WTC11 (cell line): ENCODE measurements around the gene WNT11. TPM values are rescaled to one million over a fixed set of nuclear protein-coding genes. Genes with fewer than 3 reads are reported as not detected.

Experiments used
- ATAC-seq: fragments of 200-7000 bp; cut with Tn5 transposase; 2 replicates; pipeline ENCODE4 v1.10.0; 2021; ENCODE audit warnings: mild to moderate bottlenecking, moderate library complexity
- CTCF ChIA-PET: fragments of 300-600 bp; sonication (Branson Sonifier 250); formaldehyde crosslinking; loops from one replicate; lab custom pipeline; 2021; ENCODE audit warnings: antibody characterized with exemption; lab: Charles Lee
- POLR2A ChIA-PET: fragments of 350-600 bp; sonication (Branson Sonifier 250); formaldehyde crosslinking; loops from one replicate; lab custom pipeline; 2021; ENCODE audit warnings: antibody characterized with exemption; lab: Charles Lee
- DNase-seq: peaks from one replicate; pipeline ENCODE4 v3.0.0; 2021; ENCODE audit warnings: low spot score
- H3K27ac Mint-ChIP-seq: 2 replicates; pipeline ENCODE4 v1.8.0; 2021; ENCODE audit warnings: mixed read lengths
- H3K27me3 Mint-ChIP-seq: 2 replicates; pipeline ENCODE4 v1.8.0; 2021; ENCODE audit warnings: low read depth, mild to moderate bottlenecking, moderate library complexity, mixed read lengths
- H3K36me3 Mint-ChIP-seq: 2 replicates; pipeline ENCODE4 v1.8.0; 2021; ENCODE audit warnings: mixed read lengths
- H3K4me1 Mint-ChIP-seq: 2 replicates; pipeline ENCODE4 v1.8.0; 2022; ENCODE audit warnings: mixed read lengths
- H3K4me3 Mint-ChIP-seq: 2 replicates; pipeline ENCODE4 v1.8.0; 2021; ENCODE audit warnings: mild to moderate bottlenecking, moderate library complexity, mixed read lengths
- H3K9me3 Mint-ChIP-seq: 2 replicates; pipeline ENCODE4 v1.8.0; 2021; ENCODE audit warnings: mixed read lengths
- CBFB ChIP-seq: sonication (generic); formaldehyde crosslinking; IDR thresholded peaks from 2 replicates; pipeline ENCODE4 v1.8.1; 2022; ENCODE audit warnings: mild to moderate bottlenecking, low read depth, missing genetic modification reagents
- ETV6 ChIP-seq: sonication (generic); formaldehyde crosslinking; IDR thresholded peaks from 2 replicates; pipeline ENCODE4 v1.8.1; 2022; ENCODE audit warnings: mild to moderate bottlenecking, missing genetic modification reagents
- NFE2L1 ChIP-seq: sonication (generic); formaldehyde crosslinking; IDR thresholded peaks from 2 replicates; pipeline ENCODE4 v1.8.1; 2023; ENCODE audit warnings: missing genetic modification reagents
- RORB ChIP-seq: fragments of 250-450 bp; sonication (Bioruptor Pico); IDR thresholded peaks from 2 replicates; pipeline ENCODE4 v1.9.0; 2021; ENCODE audit warnings: mild to moderate bottlenecking
- SMAD3 ChIP-seq: sonication (generic); formaldehyde crosslinking; IDR thresholded peaks from 2 replicates; pipeline ENCODE4 v1.8.0; 2022; ENCODE audit warnings: missing genetic modification reagents, mild to moderate bottlenecking, borderline replicate concordance
- TP53 ChIP-seq: sonication (generic); formaldehyde crosslinking; IDR thresholded peaks from 2 replicates; pipeline ENCODE4 v1.8.1; 2023; ENCODE audit warnings: mild to moderate bottlenecking, missing genetic modification reagents
- ZNF219 ChIP-seq: sonication (generic); formaldehyde crosslinking; IDR thresholded peaks from 2 replicates; pipeline ENCODE4 v1.8.0; 2023; ENCODE audit warnings: missing genetic modification reagents, mild to moderate bottlenecking, borderline replicate concordance
- ZNF263 ChIP-seq: sonication (generic); formaldehyde crosslinking; IDR thresholded peaks from 2 replicates; pipeline ENCODE4 v1.8.1; 2022; ENCODE audit warnings: low read depth, mild to moderate bottlenecking, moderate library complexity, missing genetic modification reagents
- ZNF396 ChIP-seq: fragments of 250-450 bp; sonication (Bioruptor Pico); IDR thresholded peaks from 2 replicates; pipeline ENCODE4 v1.8.0; 2021; ENCODE audit warnings: mild to moderate bottlenecking, moderate library complexity, borderline replicate concordance
- ZNF423 ChIP-seq: fragments of 250-450 bp; sonication (Bioruptor Pico); IDR thresholded peaks from 2 replicates; pipeline ENCODE4 v2.1.2; 2022; ENCODE audit warnings: mild to moderate bottlenecking, moderate library complexity
- total RNA-seq: library from RNA; stranded (reverse); gene quantifications from 3 replicates; pipeline ENCODE4 v1.2.3, GENCODE V29; 2021
- TF ChIP-seq, protein P1 (sequence below): sonication (generic); formaldehyde crosslinking; IDR thresholded peaks from 2 replicates; pipeline ENCODE4 v1.8.1; 2023; ENCODE audit warnings: mild to moderate bottlenecking, moderate library complexity, missing genetic modification reagents
- TF ChIP-seq, protein P2 (sequence below): fragments of 250-450 bp; sonication (Bioruptor Pico); IDR thresholded peaks from 2 replicates; pipeline ENCODE4 v2.1.2; 2022; ENCODE audit warnings: mild to moderate bottlenecking, moderate library complexity
- TF ChIP-seq, protein P3 (sequence below): sonication (generic); formaldehyde crosslinking; IDR thresholded peaks from 2 replicates; pipeline ENCODE4 v1.8.1; 2023; ENCODE audit warnings: mild to moderate bottlenecking, missing genetic modification reagents, borderline replicate concordance
- TF ChIP-seq, protein P4 (sequence below): sonication (generic); formaldehyde crosslinking; IDR thresholded peaks from 2 replicates; pipeline ENCODE4 v1.8.0; 2022; ENCODE audit warnings: mild to moderate bottlenecking, missing genetic modification reagents
- TF ChIP-seq, protein P5 (sequence below): sonication (generic); formaldehyde crosslinking; IDR thresholded peaks from 2 replicates; pipeline ENCODE4 v1.8.0; 2022; ENCODE audit warnings: mild to moderate bottlenecking, missing genetic modification reagents

Gene WNT11
- total RNA-seq, 1 experiment from 2014 or later: 0.79 TPM

DNA sequence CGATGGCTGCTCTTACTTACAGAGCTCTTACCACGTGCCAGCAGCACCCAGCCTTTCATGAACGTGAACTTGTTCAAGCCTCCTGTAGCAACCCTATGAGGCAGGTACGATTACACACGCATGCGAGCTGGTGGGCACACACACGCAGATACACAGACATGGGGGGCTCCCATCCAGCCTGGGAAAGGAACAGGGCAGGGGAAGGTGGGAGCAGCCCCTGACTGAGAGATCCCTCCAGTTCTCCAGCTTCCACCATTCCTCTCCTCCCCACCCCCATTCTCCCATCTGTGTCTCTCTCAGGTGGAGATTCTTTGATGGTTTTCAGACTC lies 37.6 kb upstream of the WNT11 start (continued):
- TF ChIP-seq, protein P1, sequence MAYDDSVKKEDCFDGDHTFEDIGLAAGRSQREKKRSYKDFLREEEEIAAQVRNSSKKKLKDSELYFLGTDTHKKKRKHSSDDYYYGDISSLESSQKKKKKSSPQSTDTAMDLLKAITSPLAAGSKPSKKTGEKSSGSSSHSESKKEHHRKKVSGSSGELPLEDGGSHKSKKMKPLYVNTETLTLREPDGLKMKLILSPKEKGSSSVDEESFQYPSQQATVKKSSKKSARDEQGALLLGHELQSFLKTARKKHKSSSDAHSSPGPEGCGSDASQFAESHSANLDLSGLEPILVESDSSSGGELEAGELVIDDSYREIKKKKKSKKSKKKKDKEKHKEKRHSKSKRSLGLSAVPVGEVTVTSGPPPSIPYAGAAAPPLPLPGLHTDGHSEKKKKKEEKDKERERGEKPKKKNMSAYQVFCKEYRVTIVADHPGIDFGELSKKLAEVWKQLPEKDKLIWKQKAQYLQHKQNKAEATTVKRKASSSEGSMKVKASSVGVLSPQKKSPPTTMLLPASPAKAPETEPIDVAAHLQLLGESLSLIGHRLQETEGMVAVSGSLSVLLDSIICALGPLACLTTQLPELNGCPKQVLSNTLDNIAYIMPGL: no peak
- TF ChIP-seq ZNF423 (CRISPR knock-in tag): no peak
- TF ChIP-seq ZNF263: no peak
- no peak for TF ChIP-seq ZNF396 (CRISPR knock-in tag)
- TF ChIP-seq, protein P2, sequence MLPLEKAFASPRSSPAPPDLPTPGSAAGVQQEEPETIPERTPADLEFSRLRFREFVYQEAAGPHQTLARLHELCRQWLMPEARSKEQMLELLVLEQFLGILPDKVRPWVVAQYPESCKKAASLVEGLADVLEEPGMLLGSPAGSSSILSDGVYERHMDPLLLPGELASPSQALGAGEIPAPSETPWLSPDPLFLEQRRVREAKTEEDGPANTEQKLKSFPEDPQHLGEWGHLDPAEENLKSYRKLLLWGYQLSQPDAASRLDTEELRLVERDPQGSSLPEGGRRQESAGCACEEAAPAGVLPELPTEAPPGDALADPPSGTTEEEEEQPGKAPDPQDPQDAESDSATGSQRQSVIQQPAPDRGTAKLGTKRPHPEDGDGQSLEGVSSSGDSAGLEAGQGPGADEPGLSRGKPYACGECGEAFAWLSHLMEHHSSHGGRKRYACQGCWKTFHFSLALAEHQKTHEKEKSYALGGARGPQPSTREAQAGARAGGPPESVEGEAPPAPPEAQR (CRISPR knock-in tag): no peak
- TF ChIP-seq ETV6: no peak
- TF ChIP-seq, protein P3, sequence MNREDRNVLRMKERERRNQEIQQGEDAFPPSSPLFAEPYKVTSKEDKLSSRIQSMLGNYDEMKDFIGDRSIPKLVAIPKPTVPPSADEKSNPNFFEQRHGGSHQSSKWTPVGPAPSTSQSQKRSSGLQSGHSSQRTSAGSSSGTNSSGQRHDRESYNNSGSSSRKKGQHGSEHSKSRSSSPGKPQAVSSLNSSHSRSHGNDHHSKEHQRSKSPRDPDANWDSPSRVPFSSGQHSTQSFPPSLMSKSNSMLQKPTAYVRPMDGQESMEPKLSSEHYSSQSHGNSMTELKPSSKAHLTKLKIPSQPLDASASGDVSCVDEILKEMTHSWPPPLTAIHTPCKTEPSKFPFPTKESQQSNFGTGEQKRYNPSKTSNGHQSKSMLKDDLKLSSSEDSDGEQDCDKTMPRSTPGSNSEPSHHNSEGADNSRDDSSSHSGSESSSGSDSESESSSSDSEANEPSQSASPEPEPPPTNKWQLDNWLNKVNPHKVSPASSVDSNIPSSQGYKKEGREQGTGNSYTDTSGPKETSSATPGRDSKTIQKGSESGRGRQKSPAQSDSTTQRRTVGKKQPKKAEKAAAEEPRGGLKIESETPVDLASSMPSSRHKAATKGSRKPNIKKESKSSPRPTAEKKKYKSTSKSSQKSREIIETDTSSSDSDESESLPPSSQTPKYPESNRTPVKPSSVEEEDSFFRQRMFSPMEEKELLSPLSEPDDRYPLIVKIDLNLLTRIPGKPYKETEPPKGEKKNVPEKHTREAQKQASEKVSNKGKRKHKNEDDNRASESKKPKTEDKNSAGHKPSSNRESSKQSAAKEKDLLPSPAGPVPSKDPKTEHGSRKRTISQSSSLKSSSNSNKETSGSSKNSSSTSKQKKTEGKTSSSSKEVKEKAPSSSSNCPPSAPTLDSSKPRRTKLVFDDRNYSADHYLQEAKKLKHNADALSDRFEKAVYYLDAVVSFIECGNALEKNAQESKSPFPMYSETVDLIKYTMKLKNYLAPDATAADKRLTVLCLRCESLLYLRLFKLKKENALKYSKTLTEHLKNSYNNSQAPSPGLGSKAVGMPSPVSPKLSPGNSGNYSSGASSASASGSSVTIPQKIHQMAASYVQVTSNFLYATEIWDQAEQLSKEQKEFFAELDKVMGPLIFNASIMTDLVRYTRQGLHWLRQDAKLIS (CRISPR knock-in tag): no peak
- no peak for TF ChIP-seq RORB (CRISPR knock-in tag)

DNA sequence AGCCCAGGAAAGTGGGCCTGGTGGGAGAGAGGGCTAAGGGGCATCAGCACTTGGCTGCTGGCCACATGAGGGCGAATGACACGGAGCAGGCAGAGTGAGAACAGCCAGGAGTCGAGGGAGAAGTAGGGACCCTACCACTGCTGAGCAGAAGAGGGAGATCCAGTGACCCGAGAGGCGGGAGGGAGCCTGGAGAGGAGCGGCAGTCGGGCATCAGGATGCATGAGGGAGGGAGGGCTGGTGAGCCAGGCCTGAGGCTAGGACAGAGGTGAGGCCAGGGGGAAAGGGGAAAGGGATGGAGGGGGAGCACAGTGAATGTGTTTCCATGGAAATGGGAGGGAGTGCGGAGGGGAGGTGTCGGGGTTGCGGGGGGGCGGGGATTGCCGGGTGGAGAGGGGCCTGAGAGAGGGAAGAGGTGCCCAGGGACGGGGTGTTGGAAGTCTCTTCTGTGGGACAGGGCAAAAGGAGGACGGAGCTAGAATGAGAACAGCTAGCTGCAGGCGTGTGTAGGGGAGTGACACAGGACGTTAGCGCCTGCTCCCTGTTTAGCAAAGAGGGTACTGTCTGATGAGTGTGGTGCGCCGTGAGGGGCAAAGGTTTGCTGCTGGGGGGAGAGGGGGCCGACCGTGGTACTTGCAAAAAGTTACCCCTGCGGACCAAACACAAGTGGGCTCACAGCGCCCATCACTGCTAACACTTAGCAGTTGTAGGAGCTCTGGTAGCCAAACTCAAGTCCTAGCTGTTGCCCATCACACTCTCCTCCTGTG lies 37.1 kb upstream of the WNT11 start:
- CTCF ChIA-PET: interaction anchor here (0.7 to 2.9 kb wide), 11 partner anchors 9 to 91 kb away, joined by 3 to 48 read pairs (median 4); partner anchors contain the start of gene WNT11
- H3K4me1 Mint-ChIP-seq: peaks cover 21% of the 10 kb centered on the region
- H3K9me3 Mint-ChIP-seq: no peaks in the 10 kb centered on the region
- H3K27me3 Mint-ChIP-seq: peaks cover 34% of the 10 kb centered on the region
- H3K4me3 Mint-ChIP-seq: peak overlapping the region; percentile 62
- peak; percentile 79 for ATAC-seq
- H3K27ac Mint-ChIP-seq: no peak overlapping the region
- DNase-seq: peak; percentile 64
- no peaks in the 10 kb centered on the region for H3K36me3 Mint-ChIP-seq
- POLR2A ChIA-PET: interaction anchor here (0.6 to 0.9 kb wide), 2 partner anchors 203 to 478 kb away, joined by 3 to 4 read pairs; no protein-coding TSS in a partner anchor
- 0 out of 2 replicates have a peak, but pooled peaks have one; percentile 52 for TF ChIP-seq TP53 (CRISPR knock-in tag)
- TF ChIP-seq, protein P3 (CRISPR knock-in tag): no peak
- 0 out of 2 replicates have a peak, but pooled peaks have one; percentile 42 for TF ChIP-seq CBFB (CRISPR knock-in tag)
- TF ChIP-seq, protein P4, sequence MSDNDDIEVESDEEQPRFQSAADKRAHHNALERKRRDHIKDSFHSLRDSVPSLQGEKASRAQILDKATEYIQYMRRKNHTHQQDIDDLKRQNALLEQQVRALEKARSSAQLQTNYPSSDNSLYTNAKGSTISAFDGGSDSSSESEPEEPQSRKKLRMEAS: 0 out of 2 replicates have a peak, but pooled peaks have one; percentile 58
- TF ChIP-seq NFE2L1 (CRISPR knock-in tag): 0 out of 2 replicates have a peak, but pooled peaks have one; percentile 52
- TF ChIP-seq, protein P5, sequence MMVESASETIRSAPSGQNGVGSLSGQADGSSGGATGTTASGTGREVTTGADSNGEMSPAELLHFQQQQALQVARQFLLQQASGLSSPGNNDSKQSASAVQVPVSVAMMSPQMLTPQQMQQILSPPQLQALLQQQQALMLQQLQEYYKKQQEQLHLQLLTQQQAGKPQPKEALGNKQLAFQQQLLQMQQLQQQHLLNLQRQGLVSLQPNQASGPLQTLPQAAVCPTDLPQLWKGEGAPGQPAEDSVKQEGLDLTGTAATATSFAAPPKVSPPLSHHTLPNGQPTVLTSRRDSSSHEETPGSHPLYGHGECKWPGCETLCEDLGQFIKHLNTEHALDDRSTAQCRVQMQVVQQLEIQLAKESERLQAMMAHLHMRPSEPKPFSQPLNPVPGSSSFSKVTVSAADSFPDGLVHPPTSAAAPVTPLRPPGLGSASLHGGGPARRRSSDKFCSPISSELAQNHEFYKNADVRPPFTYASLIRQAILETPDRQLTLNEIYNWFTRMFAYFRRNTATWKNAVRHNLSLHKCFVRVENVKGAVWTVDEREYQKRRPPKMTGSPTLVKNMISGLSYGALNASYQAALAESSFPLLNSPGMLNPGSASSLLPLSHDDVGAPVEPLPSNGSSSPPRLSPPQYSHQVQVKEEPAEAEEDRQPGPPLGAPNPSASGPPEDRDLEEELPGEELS (CRISPR knock-in tag): no peak
- 0 out of 2 replicates have a peak, but pooled peaks have one; percentile 25 for TF ChIP-seq SMAD3 (CRISPR knock-in tag)
- no peak for TF ChIP-seq ZNF219 (CRISPR knock-in tag)
- TF ChIP-seq, all 79 proteins: peak for 5
